Measurements from ENCODE around the gene TRPV6. TPM values are rescaled to one million over a fixed set of nuclear protein-coding genes. Genes with fewer than 3 reads are reported as not detected.

The TRPV6 gene
- total and polyA plus RNA-seq, 4 donors: 0.32 to 1.5 (median 0.36) TPM; not detected in 1

GRCh38 chr7:142882338-142882678 is 3.2 kb downstream of the TRPV6 start:
- no peaks in the 10 kb centered on the region for H3K9me3 ChIP-seq (ENCODE audit: control insufficient read depth in 4 of 4, low read length in 3 of 4)
- peaks cover 0 to 3% (median 0%) of the 10 kb centered on the region in 4 donors for H3K27me3 ChIP-seq (ENCODE audit: control insufficient read depth in 4 of 4, insufficient read depth in 4 of 4, low read length in 3 of 4)
- WGBS: 85% methylated on average over 5 of the region's 5 CpGs
- peak; percentile 13 for DNase-seq (ENCODE audit: low spot score)
- no peak overlapping the region for H3K27ac ChIP-seq (ENCODE audit: low read depth in 1 of 2, low read length in 2 of 2)
- no peak overlapping the region for H3K4me3 ChIP-seq (ENCODE audit: low read depth in 1 of 3, low read length in 3 of 3)
- no peak overlapping the region for H3K9ac ChIP-seq (ENCODE audit: low read depth in 1 of 2, low read length in 2 of 2)
- no peaks in the 10 kb centered on the region for H3K4me1 ChIP-seq (ENCODE audit: control insufficient read depth in 4 of 4, insufficient read depth in 4 of 4, low read length in 3 of 4)
- TF ChIP-seq, protein P1, sequence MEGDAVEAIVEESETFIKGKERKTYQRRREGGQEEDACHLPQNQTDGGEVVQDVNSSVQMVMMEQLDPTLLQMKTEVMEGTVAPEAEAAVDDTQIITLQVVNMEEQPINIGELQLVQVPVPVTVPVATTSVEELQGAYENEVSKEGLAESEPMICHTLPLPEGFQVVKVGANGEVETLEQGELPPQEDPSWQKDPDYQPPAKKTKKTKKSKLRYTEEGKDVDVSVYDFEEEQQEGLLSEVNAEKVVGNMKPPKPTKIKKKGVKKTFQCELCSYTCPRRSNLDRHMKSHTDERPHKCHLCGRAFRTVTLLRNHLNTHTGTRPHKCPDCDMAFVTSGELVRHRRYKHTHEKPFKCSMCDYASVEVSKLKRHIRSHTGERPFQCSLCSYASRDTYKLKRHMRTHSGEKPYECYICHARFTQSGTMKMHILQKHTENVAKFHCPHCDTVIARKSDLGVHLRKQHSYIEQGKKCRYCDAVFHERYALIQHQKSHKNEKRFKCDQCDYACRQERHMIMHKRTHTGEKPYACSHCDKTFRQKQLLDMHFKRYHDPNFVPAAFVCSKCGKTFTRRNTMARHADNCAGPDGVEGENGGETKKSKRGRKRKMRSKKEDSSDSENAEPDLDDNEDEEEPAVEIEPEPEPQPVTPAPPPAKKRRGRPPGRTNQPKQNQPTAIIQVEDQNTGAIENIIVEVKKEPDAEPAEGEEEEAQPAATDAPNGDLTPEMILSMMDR (IDR thresholded peaks at IDR 0.05; ENCODE audit: low read depth, low read length, missing input control): no peak
- TF ChIP-seq JUND (IDR thresholded peaks at IDR 0.05): no peak
- no peak for TF ChIP-seq ATF3 (IDR thresholded peaks at IDR 0.05)
- TF ChIP-seq HNF4G (IDR thresholded peaks at IDR 0.05): no peak
- TF ChIP-seq, protein P2, sequence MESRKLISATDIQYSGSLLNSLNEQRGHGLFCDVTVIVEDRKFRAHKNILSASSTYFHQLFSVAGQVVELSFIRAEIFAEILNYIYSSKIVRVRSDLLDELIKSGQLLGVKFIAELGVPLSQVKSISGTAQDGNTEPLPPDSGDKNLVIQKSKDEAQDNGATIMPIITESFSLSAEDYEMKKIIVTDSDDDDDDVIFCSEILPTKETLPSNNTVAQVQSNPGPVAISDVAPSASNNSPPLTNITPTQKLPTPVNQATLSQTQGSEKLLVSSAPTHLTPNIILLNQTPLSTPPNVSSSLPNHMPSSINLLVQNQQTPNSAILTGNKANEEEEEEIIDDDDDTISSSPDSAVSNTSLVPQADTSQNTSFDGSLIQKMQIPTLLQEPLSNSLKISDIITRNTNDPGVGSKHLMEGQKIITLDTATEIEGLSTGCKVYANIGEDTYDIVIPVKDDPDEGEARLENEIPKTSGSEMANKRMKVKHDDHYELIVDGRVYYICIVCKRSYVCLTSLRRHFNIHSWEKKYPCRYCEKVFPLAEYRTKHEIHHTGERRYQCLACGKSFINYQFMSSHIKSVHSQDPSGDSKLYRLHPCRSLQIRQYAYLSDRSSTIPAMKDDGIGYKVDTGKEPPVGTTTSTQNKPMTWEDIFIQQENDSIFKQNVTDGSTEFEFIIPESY (IDR thresholded peaks at IDR 0.05): no peak
- no peak for TF ChIP-seq NR2F2 (IDR thresholded peaks at IDR 0.05)
- TF ChIP-seq TAF1 (conservative IDR thresholded peaks at IDR 0.05): no peak
- TF ChIP-seq FOXA1 (IDR thresholded peaks at IDR 0.05): no peak
- no peak for TF ChIP-seq REST (IDR thresholded peaks at IDR 0.05)
- no peaks in the 10 kb centered on the region for H3K36me3 ChIP-seq (ENCODE audit: control insufficient read depth in 4 of 4, insufficient read depth in 3 of 4, low read depth in 1 of 4, low read length in 3 of 4)

DNA sequence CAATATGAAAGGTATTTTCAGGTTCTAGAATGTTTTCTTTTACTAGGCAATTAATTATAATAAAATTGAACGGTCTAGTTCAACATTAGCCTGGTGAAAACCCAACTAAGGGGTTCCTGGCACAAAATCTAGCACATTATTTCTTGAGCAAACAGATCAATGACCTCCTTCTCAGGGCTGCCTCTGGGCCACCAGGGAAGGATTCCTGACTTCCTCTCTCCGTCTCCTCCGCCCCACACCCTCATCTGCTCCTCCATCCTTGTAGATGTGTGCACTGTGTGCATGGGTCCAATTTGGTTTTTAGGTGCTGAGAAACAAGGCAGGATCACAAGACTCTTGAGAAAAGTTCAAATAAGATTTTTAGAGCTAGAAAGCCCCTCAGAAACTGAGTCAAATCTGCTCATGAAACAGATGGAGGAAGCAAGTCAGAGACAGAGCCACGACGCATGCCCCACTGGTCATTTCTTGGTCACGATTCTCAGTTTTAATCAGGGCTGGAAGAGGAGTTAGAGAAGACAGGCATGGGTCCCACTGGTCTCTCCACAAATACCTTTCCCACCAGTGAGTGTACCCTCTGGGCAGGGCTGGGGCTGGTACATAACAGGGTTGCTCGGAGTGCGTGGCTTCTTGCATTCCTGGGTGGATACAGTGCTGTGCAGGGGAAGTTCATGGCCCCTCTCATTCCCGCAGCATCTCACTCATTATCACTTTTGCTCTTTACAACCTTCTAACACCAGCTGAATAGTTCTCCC is 3.8 kb downstream of the TRPV6 start:
- TF ChIP-seq, protein P1 (IDR thresholded peaks at IDR 0.05; ENCODE audit: low read depth, low read length, missing input control): no peak
- TF ChIP-seq YY1 (IDR thresholded peaks at IDR 0.05) (no peak), FOXA1 (IDR thresholded peaks at IDR 0.05) (no peak), NR2F2 (IDR thresholded peaks at IDR 0.05) (no peak), SP1 (IDR thresholded peaks at IDR 0.05) (no peak), EGR1 (IDR thresholded peaks at IDR 0.05; ENCODE audit: low read depth in 2 of 2) (no peak), REST (IDR thresholded peaks at IDR 0.05) (no peak)
- TF ChIP-seq, protein P3, sequence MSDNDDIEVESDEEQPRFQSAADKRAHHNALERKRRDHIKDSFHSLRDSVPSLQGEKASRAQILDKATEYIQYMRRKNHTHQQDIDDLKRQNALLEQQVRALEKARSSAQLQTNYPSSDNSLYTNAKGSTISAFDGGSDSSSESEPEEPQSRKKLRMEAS (IDR thresholded peaks at IDR 0.05): no peak

More for the DNA sequence above, 3.8 kb downstream of the TRPV6 start:
- no peak overlapping the region for H3K9ac ChIP-seq (ENCODE audit: low read depth in 1 of 2, low read length in 2 of 2)
- H3K4me1 ChIP-seq (ENCODE audit: control insufficient read depth in 4 of 4, insufficient read depth in 4 of 4, low read length in 3 of 4): no peaks in the 10 kb centered on the region
- H3K36me3 ChIP-seq (ENCODE audit: control insufficient read depth in 4 of 4, insufficient read depth in 3 of 4, low read depth in 1 of 4, low read length in 3 of 4): no peaks in the 10 kb centered on the region
- no peak overlapping the region for H3K27ac ChIP-seq (ENCODE audit: low read depth in 1 of 2, low read length in 2 of 2)
- DNase-seq (ENCODE audit: low spot score): peak; percentile 19
- H3K4me3 ChIP-seq (ENCODE audit: low read depth in 1 of 3, low read length in 3 of 3): no peak overlapping the region
- no peaks in the 10 kb centered on the region for H3K9me3 ChIP-seq (ENCODE audit: control insufficient read depth in 4 of 4, low read length in 3 of 4)
- H3K27me3 ChIP-seq (ENCODE audit: control insufficient read depth in 4 of 4, insufficient read depth in 4 of 4, low read length in 3 of 4): peaks cover 0 to 3% (median 0%) of the 10 kb centered on the region in 4 donors
- WGBS: 79% methylated on average over 9 of the region's 9 CpGs

Data from liver (tissue), 9 donors.